HEK293 (cell line): ENCODE data around the gene ZDHHC13.

Experiments
- CTCF ChIP-seq: fragments of 450-650 bp; formaldehyde crosslinking; IDR thresholded peaks from 2 replicates; pipeline ENCODE4 v1.5.1; 2016; ENCODE audit warnings: missing biosample characterization, missing genetic modification characterization
- YY1 ChIP-seq: fragments of 450-650 bp; formaldehyde crosslinking; IDR thresholded peaks from 2 replicates; pipeline ENCODE4 v1.5.1; 2018; ENCODE audit warnings: missing biosample characterization, missing genetic modification characterization
- ZBTB8A ChIP-seq: fragments of 450-650 bp; formaldehyde crosslinking; IDR thresholded peaks from 2 replicates; pipeline ENCODE4 v1.5.1; 2016; ENCODE audit warnings: missing biosample characterization, missing genetic modification characterization
- ZNF223 ChIP-seq: fragments of 450-650 bp; formaldehyde crosslinking; IDR thresholded peaks from 2 replicates; pipeline ENCODE4 v1.5.1; 2016; ENCODE audit warnings: missing biosample characterization, missing genetic modification characterization
- ZNF514 ChIP-seq: fragments of 450-650 bp; formaldehyde crosslinking; IDR thresholded peaks from 2 replicates; pipeline ENCODE4 v1.5.1; 2016; ENCODE audit warnings: missing biosample characterization, missing genetic modification characterization
- ZNF571 ChIP-seq: fragments of 450-650 bp; formaldehyde crosslinking; IDR thresholded peaks from 2 replicates; pipeline ENCODE4 v1.5.0; 2017; ENCODE audit warnings: missing biosample characterization, missing genetic modification characterization
- ZNF629 ChIP-seq: fragments of 450-650 bp; formaldehyde crosslinking; IDR thresholded peaks from 2 replicates; pipeline ENCODE4 v1.5.1; 2017; ENCODE audit warnings: missing biosample characterization, missing genetic modification characterization
- ZNF843 ChIP-seq: fragments of 450-650 bp; formaldehyde crosslinking; IDR thresholded peaks from 2 replicates; pipeline ENCODE4 v1.5.1; 2016; ENCODE audit warnings: missing biosample characterization, missing genetic modification characterization
- TF ChIP-seq, protein P1 (sequence below): fragments of 450-650 bp; formaldehyde crosslinking; IDR thresholded peaks from 2 replicates; pipeline ENCODE4 v1.5.1; 2016; ENCODE audit warnings: missing biosample characterization, missing genetic modification characterization
- TF ChIP-seq, protein P2 (sequence below): fragments of 450-650 bp; formaldehyde crosslinking; IDR thresholded peaks from 2 replicates; pipeline ENCODE4 v1.5.1; 2016; ENCODE audit warnings: missing biosample characterization, missing genetic modification characterization
- TF ChIP-seq, protein P3 (sequence below): fragments of 450-650 bp; formaldehyde crosslinking; IDR thresholded peaks from 2 replicates; pipeline ENCODE4 v1.5.1; 2016; ENCODE audit warnings: missing biosample characterization, missing genetic modification characterization, low read depth

GRCh38 chr11:19107125-19107524 is 9.8 kb upstream of the ZDHHC13 start:
- TF ChIP-seq ZNF514 (tag by site-specific recombination) = no peak
- no peak for TF ChIP-seq ZNF223 (tag by site-specific recombination)
- no peak for TF ChIP-seq CTCF (tag by site-specific recombination)
- no peak for TF ChIP-seq ZNF629 (tag by site-specific recombination)
- no peak for TF ChIP-seq ZBTB8A (tag by site-specific recombination)
- TF ChIP-seq, protein P1, sequence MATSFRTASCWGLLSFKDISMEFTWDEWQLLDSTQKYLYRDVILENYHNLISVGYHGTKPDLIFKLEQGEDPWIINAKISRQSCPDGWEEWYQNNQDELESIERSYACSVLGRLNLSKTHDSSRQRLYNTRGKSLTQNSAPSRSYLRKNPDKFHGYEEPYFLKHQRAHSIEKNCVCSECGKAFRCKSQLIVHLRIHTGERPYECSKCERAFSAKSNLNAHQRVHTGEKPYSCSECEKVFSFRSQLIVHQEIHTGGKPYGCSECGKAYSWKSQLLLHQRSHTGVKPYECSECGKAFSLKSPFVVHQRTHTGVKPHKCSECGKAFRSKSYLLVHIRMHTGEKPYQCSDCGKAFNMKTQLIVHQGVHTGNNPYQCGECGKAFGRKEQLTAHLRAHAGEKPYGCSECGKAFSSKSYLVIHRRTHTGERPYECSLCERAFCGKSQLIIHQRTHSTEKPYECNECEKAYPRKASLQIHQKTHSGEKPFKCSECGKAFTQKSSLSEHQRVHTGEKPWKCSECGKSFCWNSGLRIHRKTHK (tag by site-specific recombination) = no peak
- no peak for TF ChIP-seq ZNF571 (tag by site-specific recombination)
- TF ChIP-seq, protein P2, sequence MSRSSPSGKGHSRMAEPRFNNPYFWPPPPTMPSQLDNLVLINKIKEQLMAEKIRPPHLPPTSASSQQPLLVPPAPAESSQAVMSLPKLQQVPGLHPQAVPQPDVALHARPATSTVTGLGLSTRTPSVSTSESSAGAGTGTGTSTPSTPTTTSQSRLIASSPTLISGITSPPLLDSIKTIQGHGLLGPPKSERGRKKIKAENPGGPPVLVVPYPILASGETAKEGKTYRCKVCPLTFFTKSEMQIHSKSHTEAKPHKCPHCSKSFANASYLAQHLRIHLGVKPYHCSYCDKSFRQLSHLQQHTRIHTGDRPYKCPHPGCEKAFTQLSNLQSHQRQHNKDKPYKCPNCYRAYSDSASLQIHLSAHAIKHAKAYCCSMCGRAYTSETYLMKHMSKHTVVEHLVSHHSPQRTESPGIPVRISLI (tag by site-specific recombination) = no peak
- TF ChIP-seq YY1 (tag by site-specific recombination) = no peak
- no peak for TF ChIP-seq ZNF843 (tag by site-specific recombination)
- TF ChIP-seq, protein P3, sequence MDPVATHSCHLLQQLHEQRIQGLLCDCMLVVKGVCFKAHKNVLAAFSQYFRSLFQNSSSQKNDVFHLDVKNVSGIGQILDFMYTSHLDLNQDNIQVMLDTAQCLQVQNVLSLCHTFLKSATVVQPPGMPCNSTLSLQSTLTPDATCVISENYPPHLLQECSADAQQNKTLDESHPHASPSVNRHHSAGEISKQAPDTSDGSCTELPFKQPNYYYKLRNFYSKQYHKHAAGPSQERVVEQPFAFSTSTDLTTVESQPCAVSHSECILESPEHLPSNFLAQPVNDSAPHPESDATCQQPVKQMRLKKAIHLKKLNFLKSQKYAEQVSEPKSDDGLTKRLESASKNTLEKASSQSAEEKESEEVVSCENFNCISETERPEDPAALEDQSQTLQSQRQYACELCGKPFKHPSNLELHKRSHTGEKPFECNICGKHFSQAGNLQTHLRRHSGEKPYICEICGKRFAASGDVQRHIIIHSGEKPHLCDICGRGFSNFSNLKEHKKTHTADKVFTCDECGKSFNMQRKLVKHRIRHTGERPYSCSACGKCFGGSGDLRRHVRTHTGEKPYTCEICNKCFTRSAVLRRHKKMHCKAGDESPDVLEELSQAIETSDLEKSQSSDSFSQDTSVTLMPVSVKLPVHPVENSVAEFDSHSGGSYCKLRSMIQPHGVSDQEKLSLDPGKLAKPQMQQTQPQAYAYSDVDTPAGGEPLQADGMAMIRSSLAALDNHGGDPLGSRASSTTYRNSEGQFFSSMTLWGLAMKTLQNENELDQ = no peak
